Thyroid gland (tissue), 4 donors: ENCODE results near the gene ZER1.

Experiments
- POLR2A ChIP-seq, 2 donors: fragments of 450-650 bp; IDR thresholded peaks; one replicate each; pipeline ENCODE4 v1.6.1; 2017; ENCODE audit warnings: antibody characterized with exemption in 2 of 2, mild to moderate bottlenecking in 2 of 2, moderate library complexity in 1 of 2
- TF ChIP-seq, protein P1 (sequence below), 6 experiments: fragments of 200-600 bp in 3 of 6; fragments of 450-650 bp in 3 of 6; sonication (generic) in 3 of 6; IDR thresholded peaks; one replicate each; pipeline ENCODE4 v1.5.1; 2016 to 2019; ENCODE audit warnings: antibody characterized with exemption in 6 of 6, mild to moderate bottlenecking in 2 of 6, inconsistent platforms in 1 of 6, moderate library complexity in 1 of 6

DNA sequence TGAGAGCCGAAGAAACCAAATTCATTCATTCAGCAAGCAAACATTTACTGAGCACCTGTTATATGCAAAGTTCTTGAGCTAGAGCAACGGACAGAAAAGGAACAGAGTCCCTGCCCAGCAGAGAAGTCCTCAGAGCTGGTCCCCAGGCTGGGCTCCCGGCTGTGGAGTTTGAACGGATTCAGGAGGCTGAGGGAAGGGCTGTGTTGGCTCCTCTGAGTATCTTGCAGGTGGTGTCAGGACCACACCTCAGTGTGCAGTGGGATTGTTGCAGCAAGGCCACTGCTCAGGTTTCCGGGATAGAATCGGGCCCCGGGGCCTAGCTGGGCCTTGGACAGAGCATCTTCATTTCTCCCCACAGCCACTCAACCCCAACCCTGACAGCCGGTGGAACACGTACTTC lies 20.4 kb upstream of the ZER1 start:
- TF ChIP-seq, protein P1, sequence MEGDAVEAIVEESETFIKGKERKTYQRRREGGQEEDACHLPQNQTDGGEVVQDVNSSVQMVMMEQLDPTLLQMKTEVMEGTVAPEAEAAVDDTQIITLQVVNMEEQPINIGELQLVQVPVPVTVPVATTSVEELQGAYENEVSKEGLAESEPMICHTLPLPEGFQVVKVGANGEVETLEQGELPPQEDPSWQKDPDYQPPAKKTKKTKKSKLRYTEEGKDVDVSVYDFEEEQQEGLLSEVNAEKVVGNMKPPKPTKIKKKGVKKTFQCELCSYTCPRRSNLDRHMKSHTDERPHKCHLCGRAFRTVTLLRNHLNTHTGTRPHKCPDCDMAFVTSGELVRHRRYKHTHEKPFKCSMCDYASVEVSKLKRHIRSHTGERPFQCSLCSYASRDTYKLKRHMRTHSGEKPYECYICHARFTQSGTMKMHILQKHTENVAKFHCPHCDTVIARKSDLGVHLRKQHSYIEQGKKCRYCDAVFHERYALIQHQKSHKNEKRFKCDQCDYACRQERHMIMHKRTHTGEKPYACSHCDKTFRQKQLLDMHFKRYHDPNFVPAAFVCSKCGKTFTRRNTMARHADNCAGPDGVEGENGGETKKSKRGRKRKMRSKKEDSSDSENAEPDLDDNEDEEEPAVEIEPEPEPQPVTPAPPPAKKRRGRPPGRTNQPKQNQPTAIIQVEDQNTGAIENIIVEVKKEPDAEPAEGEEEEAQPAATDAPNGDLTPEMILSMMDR (IDR thresholded peaks at IDR 0.05): no peak
- no peak for TF ChIP-seq POLR2A (IDR thresholded peaks at IDR 0.05)
